Fibroblast of the aortic adventitia (primary cell): ENCODE results near the gene KDM4E. TPM values are rescaled to one million over a fixed set of nuclear protein-coding genes. Genes with fewer than 3 reads are reported as not detected.

Experiments
- DNase-seq: peaks from one replicate; pipeline ENCODE4 v3.0.0-alpha.2; 2010; ENCODE audit warnings: low read depth
- H3K4me3 ChIP-seq: 2 replicates; pipeline ENCODE4 v1.5.1; 2011; ENCODE audit warnings: low read depth, mild to moderate bottlenecking, control low read depth, low read length, moderate library complexity
- total RNA-seq: library from RNA; depleted of rRNA; stranded (reverse); fragments of >200 nt; gene quantifications from 2 replicates; pipeline ENCODE4 v1.2.3, GENCODE V29; 2012; ENCODE audit warnings: low replicate concordance
- TF ChIP-seq, protein P1 (sequence below): IDR thresholded peaks from 2 replicates; pipeline ENCODE4 v1.5.1; 2011; ENCODE audit warnings: mild to moderate bottlenecking, low read length, control low read depth, inconsistent platforms; ENCODE audit not compliant: insufficient read depth

The KDM4E gene
- total RNA-seq: not detected in 2 replicates

DNA sequence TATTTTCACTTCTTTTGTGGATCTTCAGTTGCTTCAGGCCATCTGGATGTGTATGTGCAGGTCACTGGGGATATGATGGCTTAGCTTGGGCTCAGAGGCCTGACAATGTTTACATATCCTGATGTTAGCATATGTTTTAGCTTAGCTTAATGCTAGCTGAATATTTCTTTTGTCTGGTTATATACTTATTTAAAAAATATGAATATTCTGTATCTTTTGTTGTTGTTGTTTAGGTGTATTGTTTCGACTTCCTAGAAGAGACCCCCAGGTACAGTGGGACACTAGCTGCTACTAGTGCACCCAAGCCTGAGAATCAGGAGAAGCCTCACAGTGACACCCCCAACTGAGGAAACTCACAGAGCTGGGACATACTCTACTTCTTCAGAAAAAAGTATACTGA lies at the start of gene KDM4E:
Gene KDM4E (plus strand): TSS at position 301 of the 400 bp plus-strand sequence. CDS start 300 bp downstream, outside the sequence.
- TF ChIP-seq, protein P1, sequence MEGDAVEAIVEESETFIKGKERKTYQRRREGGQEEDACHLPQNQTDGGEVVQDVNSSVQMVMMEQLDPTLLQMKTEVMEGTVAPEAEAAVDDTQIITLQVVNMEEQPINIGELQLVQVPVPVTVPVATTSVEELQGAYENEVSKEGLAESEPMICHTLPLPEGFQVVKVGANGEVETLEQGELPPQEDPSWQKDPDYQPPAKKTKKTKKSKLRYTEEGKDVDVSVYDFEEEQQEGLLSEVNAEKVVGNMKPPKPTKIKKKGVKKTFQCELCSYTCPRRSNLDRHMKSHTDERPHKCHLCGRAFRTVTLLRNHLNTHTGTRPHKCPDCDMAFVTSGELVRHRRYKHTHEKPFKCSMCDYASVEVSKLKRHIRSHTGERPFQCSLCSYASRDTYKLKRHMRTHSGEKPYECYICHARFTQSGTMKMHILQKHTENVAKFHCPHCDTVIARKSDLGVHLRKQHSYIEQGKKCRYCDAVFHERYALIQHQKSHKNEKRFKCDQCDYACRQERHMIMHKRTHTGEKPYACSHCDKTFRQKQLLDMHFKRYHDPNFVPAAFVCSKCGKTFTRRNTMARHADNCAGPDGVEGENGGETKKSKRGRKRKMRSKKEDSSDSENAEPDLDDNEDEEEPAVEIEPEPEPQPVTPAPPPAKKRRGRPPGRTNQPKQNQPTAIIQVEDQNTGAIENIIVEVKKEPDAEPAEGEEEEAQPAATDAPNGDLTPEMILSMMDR: no peak
- H3K4me3 ChIP-seq: no peak within 1 kb of the TSS
- DNase-seq: no peak

DNA sequence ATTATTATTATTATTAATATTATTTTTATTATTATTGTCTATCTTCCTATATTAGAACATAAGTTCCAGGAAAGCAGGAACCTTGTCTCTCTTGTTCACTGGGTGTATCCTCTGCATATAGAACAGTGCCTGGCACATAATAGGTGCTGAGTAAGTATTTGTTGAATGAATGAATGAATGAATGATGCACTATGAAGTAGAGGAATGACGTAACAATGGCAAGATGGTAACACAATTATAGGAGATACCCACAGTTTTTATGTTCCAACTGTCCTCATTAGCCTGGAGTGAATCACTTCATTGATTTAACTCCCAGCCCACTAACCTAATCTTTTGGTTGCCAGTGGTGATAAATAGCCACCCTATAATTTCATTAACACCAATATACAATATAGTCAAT lies 49.5 kb upstream of the KDM4E start:
- TF ChIP-seq, protein P1: no peak
- H3K4me3 ChIP-seq: no peak overlapping the region
- DNase-seq: no peak

DNA sequence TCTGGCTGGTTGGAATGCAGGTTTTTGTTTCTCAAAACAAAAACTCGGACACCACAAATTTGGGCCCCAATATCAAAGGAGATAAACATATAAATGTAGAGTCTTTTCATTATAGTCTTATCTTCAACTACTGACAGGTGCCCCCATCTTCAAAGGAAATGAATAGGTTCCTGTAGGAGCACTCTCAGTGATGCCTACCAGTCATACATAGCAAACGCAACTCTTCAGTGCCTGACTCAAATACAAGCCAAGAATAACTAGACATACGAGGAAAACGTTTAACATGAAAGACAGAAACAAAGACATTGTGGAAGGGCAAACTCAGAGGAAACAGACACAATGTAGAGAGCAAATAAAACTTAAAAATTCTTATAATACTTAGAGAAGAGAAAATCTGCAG lies 37.7 kb upstream of the KDM4E start:
- TF ChIP-seq, protein P1: no peak
- no peak for DNase-seq
- no peak overlapping the region for H3K4me3 ChIP-seq

DNA sequence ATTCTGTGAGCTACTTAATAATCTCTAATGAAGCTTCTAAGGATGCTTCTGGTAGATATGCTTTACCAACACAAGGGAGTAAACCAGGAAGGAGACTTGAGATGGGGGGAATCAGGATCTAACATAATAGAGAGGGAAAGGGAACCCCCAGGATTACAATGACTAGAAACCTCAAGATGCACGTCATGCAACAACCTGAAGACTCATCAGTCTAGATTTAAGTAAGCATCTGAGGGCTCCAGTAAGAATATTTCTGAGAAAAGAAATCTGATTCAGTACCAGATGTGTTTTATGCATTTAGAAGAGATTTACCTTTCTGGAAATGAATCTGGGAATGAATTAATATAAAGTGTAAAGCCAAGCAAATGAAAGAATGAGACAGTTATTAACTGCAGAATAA lies 36.3 kb upstream of the KDM4E start:
- TF ChIP-seq, protein P1: no peak

DNA sequence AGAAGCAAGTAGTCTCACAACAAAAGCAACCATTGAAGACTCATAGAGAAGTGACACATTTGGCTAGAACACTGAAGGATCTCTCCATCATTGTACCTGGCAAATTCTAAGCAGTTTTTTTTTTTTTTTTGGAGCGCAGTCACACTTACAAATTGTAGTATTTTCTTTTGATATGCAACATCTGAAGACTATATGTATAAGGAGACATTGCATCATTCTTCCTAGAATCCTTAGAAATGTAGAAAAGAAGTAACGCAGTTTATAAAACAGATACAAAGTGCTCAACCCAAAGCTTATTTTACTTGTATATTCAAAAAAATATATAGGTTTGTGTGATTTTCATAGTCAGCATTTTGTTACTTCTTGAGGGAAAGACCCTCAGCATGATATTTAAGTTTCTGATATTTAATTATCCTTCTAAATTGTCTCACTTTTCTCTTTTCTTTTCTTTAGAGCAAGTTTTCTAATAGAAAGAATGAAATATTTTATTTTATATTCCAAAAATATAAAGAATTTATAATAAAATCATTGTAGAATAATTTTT lies 31.6 kb upstream of the KDM4E start:
- no peak for DNase-seq
- TF ChIP-seq, protein P1: no peak
- no peak overlapping the region for H3K4me3 ChIP-seq

More for the DNA sequence above, 36.3 kb upstream of the KDM4E start:
- H3K4me3 ChIP-seq: no peak overlapping the region
- no peak for DNase-seq

DNA sequence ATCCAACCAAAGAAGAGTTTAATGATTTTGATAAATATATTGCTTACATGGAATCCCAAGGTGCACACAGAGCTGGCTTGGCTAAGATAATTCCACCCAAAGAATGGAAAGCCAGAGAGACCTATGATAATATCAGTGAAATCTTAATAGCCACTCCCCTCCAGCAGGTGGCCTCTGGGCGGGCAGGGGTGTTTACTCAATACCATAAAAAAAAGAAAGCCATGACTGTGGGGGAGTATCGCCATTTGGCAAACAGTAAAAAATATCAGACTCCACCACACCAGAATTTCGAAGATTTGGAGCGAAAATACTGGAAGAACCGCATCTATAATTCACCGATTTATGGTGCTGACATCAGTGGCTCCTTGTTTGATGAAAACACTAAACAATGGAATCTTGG lies 27.6 kb upstream of the KDM4E start:
- H3K4me3 ChIP-seq: no peak overlapping the region
- TF ChIP-seq, protein P1: peak; percentile 10
- no peak for DNase-seq

DNA sequence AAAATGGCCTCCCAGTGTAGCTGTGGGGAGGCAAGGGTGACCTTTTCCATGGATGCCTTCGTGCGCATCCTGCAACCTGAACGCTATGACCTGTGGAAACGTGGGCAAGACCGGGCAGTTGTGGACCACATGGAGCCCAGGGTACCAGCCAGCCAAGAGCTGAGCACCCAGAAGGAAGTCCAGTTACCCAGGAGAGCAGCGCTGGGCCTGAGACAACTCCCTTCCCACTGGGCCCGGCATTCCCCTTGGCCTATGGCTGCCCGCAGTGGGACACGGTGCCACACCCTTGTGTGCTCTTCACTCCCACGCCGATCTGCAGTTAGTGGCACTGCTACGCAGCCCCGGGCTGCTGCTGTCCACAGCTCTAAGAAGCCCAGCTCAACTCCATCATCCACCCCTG lies 26.8 kb upstream of the KDM4E start:
- TF ChIP-seq, protein P1: no peak

More for the DNA sequence above, 26.8 kb upstream of the KDM4E start:
- DNase-seq: no peak
- H3K4me3 ChIP-seq: no peak overlapping the region
